ENCODE data around the gene UBL5. TPM values are rescaled to one million over a fixed set of nuclear protein-coding genes. Genes with fewer than 3 reads are reported as not detected.

UBL5 gene
- total and polyA plus RNA-seq, 7 donors: 518 to 1,128 (median 778) TPM

- peak within 1 kb of the TSS; percentile 90 to 100 (median 97) for H3K4me3 ChIP-seq
- no peaks in the 10 kb centered on the region for H3K27me3 ChIP-seq
- TF ChIP-seq POLR2AphosphoS5 (IDR thresholded peaks at IDR 0.05) (peak in 3 of 4 donors; percentile 46 to 79 (median 55)), POLR2A (IDR thresholded peaks at IDR 0.05) (no peak), EP300 (IDR thresholded peaks at IDR 0.05) (no peak)
- TF ChIP-seq, protein P1, sequence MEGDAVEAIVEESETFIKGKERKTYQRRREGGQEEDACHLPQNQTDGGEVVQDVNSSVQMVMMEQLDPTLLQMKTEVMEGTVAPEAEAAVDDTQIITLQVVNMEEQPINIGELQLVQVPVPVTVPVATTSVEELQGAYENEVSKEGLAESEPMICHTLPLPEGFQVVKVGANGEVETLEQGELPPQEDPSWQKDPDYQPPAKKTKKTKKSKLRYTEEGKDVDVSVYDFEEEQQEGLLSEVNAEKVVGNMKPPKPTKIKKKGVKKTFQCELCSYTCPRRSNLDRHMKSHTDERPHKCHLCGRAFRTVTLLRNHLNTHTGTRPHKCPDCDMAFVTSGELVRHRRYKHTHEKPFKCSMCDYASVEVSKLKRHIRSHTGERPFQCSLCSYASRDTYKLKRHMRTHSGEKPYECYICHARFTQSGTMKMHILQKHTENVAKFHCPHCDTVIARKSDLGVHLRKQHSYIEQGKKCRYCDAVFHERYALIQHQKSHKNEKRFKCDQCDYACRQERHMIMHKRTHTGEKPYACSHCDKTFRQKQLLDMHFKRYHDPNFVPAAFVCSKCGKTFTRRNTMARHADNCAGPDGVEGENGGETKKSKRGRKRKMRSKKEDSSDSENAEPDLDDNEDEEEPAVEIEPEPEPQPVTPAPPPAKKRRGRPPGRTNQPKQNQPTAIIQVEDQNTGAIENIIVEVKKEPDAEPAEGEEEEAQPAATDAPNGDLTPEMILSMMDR (IDR thresholded peaks at IDR 0.05): peak in 2 of 4 experiments; percentile 34 to 61
- intact Hi-C loops (cut with DNase I): loop anchor here (5.0 kb wide), 1 partner anchor 1003 kb away; the partner anchor contains the start of genes MBD3L1 and ZNF558
- peaks cover 0 to 33% (median 13%) of the 10 kb centered on the region in 4 donors for H3K4me1 ChIP-seq
- no peaks in the 10 kb centered on the region for H3K9me3 ChIP-seq
- H3K36me3 ChIP-seq: peaks cover 1 to 32% (median 7%) of the 10 kb centered on the region in 4 donors
- peak; percentile 99 for DNase-seq
- peak within 1 kb of the TSS; percentile 79 to 88 (median 84) for H3K27ac ChIP-seq
- WGBS, 2 donors: 1% methylated on average over 73 of the region's 73 CpGs
Observed at GRCh38 chr19:9834726-9835506, 7.2 kb downstream of the UBL5 start, which contains the start of gene PIN1. PIN1 (plus strand) TSS chr19:9835318; CDS start chr19:9835345, 27 bp downstream.

- Histone ChIP-seq H3K9me3 (no peaks in the 10 kb centered on the region), H3K4me3 (peak overlapping the region; percentile 90 to 100 (median 97)), H3K27ac (peak overlapping the region; percentile 79 to 88 (median 84)), H3K4me1 (peaks cover 0 to 37% (median 13%) of the 10 kb centered on the region in 4 donors), H3K27me3 (no peaks in the 10 kb centered on the region), H3K36me3 (peaks cover 0 to 32% (median 10%) of the 10 kb centered on the region in 4 donors)
- WGBS, 2 donors: 1 to 3% methylated on average over 28 of the region's 28 CpGs
- intact Hi-C loops (cut with DNase I): no loop called here
- no peak for DNase-seq
- TF ChIP-seq, protein P1 (IDR thresholded peaks at IDR 0.05): no peak
- TF ChIP-seq POLR2A (IDR thresholded peaks at IDR 0.05) (no peak), EP300 (IDR thresholded peaks at IDR 0.05) (no peak), POLR2AphosphoS5 (IDR thresholded peaks at IDR 0.05) (no peak)
Observed at GRCh38 chr19:9835507-9835949, 7.8 kb downstream of the UBL5 start.

DNA sequence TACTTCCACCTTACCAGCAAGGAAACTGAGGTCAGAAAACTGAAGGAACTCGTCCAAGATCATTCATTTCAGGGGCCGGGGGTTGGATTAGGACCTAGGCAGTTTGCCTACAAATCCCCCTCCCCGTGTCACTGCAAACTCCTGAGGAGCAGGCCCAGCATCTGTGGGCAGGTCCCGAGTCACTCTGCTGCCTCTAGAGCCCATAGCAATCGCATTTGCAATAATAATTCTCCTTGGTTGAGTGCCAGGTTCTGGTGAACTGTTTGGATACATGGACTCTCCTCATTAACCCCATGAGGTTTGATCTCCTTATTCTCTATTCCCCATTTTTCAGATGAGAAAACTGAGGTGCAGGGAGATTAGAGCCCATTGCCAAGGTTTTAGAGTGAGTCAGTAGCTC, 8.3 kb downstream of the UBL5 start:
- Histone ChIP-seq H3K36me3 (peaks cover under 1 to 33% (median 14%) of the 10 kb centered on the region in 4 donors), H3K4me3 (peak overlapping the region; percentile 90 to 100 (median 97)), H3K27ac (peak overlapping the region in 1 of 4 donors; percentile 88), H3K4me1 (peaks cover 0 to 37% (median 13%) of the 10 kb centered on the region in 4 donors), H3K27me3 (no peaks in the 10 kb centered on the region), H3K9me3 (no peaks in the 10 kb centered on the region)
- WGBS, 2 donors: 2 to 11% methylated on average over 5 of the region's 5 CpGs
- intact Hi-C loops (cut with DNase I): no loop called here
- no peak for DNase-seq
- TF ChIP-seq POLR2A (IDR thresholded peaks at IDR 0.05): no peak

DNA sequence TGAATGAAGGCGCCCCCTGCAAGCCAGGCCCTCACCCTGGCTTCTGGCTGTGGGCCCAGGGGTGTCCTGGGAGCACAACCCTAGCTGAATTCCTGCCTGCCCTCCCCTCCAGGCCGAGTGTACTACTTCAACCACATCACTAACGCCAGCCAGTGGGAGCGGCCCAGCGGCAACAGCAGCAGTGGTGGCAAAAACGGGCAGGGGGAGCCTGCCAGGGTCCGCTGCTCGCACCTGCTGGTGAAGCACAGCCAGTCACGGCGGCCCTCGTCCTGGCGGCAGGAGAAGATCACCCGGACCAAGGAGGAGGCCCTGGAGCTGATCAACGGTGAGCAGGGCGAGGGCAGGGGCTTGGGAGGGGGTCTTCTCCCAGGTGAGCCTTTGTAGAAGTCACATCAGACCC, 10.6 kb downstream of the UBL5 start:
- Histone ChIP-seq H3K9me3 (no peaks in the 10 kb centered on the region), H3K4me3 (no peak overlapping the region), H3K36me3 (peaks cover 5 to 51% (median 33%) of the 10 kb centered on the region in 4 donors), H3K4me1 (peaks cover 0 to 49% (median 13%) of the 10 kb centered on the region in 4 donors), H3K27me3 (no peaks in the 10 kb centered on the region), H3K27ac (peak overlapping the region in 1 of 4 donors; percentile 62)
- no peak for DNase-seq
- TF ChIP-seq, protein P1 (IDR thresholded peaks at IDR 0.05): no peak
- TF ChIP-seq EP300 (IDR thresholded peaks at IDR 0.05) (no peak), POLR2AphosphoS5 (IDR thresholded peaks at IDR 0.05) (no peak), POLR2A (IDR thresholded peaks at IDR 0.05) (no peak)
- 94 to 97% methylated on average over 15 of the region's 15 CpGs for WGBS, 2 donors
- intact Hi-C loops (cut with DNase I): no loop called here

DNA sequence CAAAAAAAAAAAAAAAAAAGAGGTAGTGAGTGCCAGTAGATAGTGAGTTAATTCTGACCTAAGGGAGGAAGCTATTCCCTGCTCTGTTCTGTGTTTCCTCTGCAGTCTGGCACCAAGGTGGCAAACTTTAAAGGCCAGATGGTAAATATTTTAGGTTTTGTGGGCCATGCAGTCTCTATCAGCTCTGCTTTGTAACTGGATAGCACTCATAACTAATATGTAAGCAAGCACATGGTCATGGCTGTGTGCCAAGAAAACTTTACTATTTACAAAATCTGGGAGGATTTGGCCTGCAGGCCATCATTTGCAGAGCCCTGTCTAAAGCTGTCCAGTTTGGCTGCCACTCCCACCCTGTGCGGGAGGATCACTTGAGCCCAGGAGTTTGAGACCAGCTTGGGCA, 11.7 kb downstream of the UBL5 start:
- peaks cover 5 to 61% (median 44%) of the 10 kb centered on the region in 4 donors for H3K36me3 ChIP-seq
- peak overlapping the region in 1 of 4 donors; percentile 62 for H3K27ac ChIP-seq
- intact Hi-C loops (cut with DNase I): no loop called here
- TF ChIP-seq POLR2AphosphoS5 (IDR thresholded peaks at IDR 0.05): peak in 1 of 4 donors; percentile 67
- TF ChIP-seq, protein P1 (IDR thresholded peaks at IDR 0.05): no peak
- peaks cover 0 to 51% (median 13%) of the 10 kb centered on the region in 4 donors for H3K4me1 ChIP-seq
- H3K4me3 ChIP-seq: no peak overlapping the region
- H3K9me3 ChIP-seq: peaks cover 0 to 2% (median 0%) of the 10 kb centered on the region in 4 donors
- 87 to 88% methylated on average over 1 of the region's 1 CpG for WGBS, 2 donors
- DNase-seq: no peak
- H3K27me3 ChIP-seq: no peaks in the 10 kb centered on the region

All from sigmoid colon (tissue), 7 donors.